ENCODE measurements around the gene MYO15B.

The MYO15B gene

DNA sequence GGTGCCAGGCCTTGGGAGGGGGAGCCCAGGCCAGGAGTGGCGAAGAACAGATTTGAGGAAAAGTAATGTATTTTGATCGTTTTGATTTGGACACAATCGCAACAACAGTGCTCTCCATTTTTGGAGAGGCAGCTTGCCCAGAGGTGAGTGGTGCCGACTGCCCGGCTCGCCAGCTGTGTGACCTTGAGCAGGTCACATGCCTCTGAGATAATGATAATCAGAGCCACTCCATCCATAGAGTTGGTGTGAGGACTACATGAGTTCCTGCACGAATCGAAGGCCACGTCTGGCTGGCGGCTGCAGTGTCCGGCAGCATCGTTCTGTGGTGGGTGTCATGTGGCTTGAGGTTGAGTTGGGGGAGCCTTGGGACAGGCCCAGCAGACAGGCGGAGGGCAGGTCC, 41.4 kb upstream of the MYO15B start:
- TF ChIP-seq, protein P1, sequence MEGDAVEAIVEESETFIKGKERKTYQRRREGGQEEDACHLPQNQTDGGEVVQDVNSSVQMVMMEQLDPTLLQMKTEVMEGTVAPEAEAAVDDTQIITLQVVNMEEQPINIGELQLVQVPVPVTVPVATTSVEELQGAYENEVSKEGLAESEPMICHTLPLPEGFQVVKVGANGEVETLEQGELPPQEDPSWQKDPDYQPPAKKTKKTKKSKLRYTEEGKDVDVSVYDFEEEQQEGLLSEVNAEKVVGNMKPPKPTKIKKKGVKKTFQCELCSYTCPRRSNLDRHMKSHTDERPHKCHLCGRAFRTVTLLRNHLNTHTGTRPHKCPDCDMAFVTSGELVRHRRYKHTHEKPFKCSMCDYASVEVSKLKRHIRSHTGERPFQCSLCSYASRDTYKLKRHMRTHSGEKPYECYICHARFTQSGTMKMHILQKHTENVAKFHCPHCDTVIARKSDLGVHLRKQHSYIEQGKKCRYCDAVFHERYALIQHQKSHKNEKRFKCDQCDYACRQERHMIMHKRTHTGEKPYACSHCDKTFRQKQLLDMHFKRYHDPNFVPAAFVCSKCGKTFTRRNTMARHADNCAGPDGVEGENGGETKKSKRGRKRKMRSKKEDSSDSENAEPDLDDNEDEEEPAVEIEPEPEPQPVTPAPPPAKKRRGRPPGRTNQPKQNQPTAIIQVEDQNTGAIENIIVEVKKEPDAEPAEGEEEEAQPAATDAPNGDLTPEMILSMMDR (conservative IDR thresholded peaks at IDR 0.05; ENCODE audit: control insufficient read depth, insufficient read depth, low read depth, low read length) = no peak
- H3K4me3 ChIP-seq (ENCODE audit: control insufficient read depth, low read depth, low read length) = no peak overlapping the region
- no peak for DNase-seq (ENCODE audit: low read depth)

DNA sequence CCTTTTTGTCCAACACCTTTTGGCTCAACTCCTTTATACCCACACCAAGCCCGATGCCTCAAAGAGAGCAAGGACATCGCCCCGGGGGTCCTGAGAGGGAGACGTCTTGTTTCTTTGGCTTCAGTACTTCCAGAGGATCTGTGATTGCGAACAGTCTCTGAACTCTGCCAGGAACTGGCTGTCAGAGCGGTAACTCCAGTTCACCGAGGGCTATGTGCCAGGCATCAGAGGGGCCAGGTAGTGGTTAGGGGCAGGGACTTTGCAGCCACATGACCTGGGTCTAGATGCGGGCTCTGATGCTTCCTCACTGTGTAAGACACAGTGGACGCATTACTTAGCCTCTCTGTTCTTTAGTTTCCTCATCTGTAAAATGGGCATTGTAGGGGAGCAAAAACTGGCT, 40.5 kb upstream of the MYO15B start:
- no peak for DNase-seq (ENCODE audit: low read depth)
- TF ChIP-seq, protein P1 (conservative IDR thresholded peaks at IDR 0.05; ENCODE audit: control insufficient read depth, insufficient read depth, low read depth, low read length) = no peak
- no peak overlapping the region for H3K4me3 ChIP-seq (ENCODE audit: control insufficient read depth, low read depth, low read length)

DNA sequence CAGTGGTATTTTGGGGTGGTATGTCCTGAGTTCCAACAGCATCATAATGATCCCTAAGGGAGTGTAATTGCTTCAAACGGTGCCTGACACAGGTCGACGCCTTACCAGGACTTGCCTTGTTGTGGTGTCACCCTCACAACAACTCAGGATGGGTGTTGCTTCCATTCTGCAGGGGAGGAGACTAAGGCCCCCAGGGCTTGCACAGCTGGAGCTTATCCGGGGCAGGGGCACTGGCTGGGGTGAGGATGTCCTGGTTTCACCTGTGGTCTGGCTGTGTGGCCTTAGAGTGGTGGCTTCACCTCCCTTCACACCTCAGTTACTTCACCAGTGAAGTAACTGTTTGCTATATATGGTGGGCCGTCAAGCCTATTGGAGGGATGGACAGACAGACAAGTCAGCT, 38.8 kb upstream of the MYO15B start:
- no peak overlapping the region for H3K4me3 ChIP-seq (ENCODE audit: control insufficient read depth, low read depth, low read length)
- TF ChIP-seq, protein P1 (conservative IDR thresholded peaks at IDR 0.05; ENCODE audit: control insufficient read depth, insufficient read depth, low read depth, low read length) = no peak
- DNase-seq (ENCODE audit: low read depth) = no peak

DNA sequence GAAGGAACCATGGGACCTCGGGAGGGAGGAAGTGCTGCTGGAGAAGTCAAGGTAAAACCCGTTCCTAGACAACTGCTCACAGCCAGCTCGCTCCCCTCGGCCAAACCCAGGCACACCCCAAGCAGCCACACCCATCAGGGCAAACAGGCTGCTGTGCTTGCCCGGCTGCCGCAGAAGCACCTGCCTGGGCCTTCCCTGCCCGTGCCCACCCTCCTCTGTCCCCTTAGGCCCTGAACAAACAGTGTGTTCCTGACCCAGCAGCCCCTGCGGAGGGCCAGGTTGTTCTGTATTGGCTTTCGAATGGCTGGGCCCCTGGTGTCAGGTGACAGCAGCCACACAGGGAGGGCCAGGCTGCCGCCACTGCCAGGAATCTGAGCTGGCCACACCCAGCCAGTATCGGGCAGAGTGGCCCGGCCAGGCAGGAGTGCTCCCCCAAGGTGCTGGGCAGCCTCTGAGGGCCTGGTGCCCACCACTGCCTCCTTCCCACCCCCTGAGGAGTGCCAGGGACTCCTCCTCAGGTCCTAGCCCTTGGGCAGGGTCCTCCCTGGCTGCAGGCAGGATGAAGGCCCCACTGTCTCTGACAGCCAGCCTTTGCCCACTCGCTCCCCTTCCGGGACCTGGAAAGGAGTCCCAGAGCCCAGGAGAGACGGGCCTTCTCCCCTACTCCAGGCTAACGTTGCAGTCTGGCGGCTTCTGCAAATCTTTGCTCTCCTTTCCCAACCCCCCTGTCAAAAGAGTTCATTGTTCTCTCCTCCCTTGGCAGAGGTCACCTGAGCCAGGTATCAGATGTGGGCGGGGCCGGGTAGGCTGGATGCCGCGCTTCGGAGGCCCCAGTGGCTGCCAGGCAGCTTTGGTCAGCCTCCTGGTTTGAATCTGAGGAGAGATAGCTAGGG, 38.1 kb upstream of the MYO15B start:
- no peak overlapping the region for H3K4me3 ChIP-seq (ENCODE audit: control insufficient read depth, low read depth, low read length)
- TF ChIP-seq, protein P1 (conservative IDR thresholded peaks at IDR 0.05; ENCODE audit: control insufficient read depth, insufficient read depth, low read depth, low read length) = no peak
- DNase-seq (ENCODE audit: low read depth) = no peak

DNA sequence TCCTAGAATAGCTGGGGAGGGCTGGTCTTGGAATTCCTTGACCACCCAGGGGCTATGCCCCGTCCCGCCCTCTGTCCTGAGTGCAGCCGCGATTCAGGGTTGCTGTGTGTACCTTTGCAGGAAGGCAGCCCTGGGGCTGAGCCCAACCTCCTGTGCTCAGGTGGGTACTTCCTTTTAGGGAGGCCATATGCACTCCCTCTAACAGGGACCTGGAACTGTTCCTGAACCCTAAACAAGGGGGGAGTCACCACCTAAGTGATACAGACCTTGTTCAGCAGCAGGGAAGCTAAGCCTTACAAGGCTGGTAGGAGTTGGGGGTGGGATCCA, 37.5 kb upstream of the MYO15B start:
- TF ChIP-seq, protein P1 (conservative IDR thresholded peaks at IDR 0.05; ENCODE audit: control insufficient read depth, insufficient read depth, low read depth, low read length) = no peak
- no peak overlapping the region for H3K4me3 ChIP-seq (ENCODE audit: control insufficient read depth, low read depth, low read length)
- DNase-seq (ENCODE audit: low read depth) = no peak

DNA sequence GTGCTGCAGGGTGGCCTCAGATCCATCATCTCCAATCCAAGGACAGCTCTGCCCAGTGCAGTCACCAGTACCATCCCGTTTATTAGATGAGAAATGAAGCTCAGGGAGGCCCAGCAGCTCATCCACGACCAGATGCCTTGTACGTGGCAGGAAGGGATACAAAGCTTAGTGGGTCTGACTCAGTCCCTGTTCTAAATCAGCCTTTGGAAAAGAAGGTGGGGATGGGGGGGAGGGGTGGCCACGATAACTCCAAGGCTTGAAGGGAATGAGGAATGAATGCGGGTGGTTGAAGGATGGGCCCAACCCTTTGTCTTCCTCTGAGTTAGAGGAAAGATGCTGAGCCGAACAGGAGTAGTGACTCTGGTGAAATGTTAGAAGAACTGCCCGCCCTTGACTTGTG, 36.3 kb upstream of the MYO15B start:
- DNase-seq (ENCODE audit: low read depth) = no peak
- H3K4me3 ChIP-seq (ENCODE audit: control insufficient read depth, low read depth, low read length) = no peak overlapping the region
- TF ChIP-seq, protein P1 (conservative IDR thresholded peaks at IDR 0.05; ENCODE audit: control insufficient read depth, insufficient read depth, low read depth, low read length) = no peak

Measured in fibroblast of mammary gland (primary cell).